ENCODE results near the gene CD3D. TPM values are rescaled to one million over a fixed set of nuclear protein-coding genes. Genes with fewer than 3 reads are reported as not detected.
A peak's percentile ranks its signal among the peaks of the same experiment; 100 is the strongest.

Gene CD3D
- total RNA-seq, 1 experiment from 2014 or later = 3.7 TPM

DNA sequence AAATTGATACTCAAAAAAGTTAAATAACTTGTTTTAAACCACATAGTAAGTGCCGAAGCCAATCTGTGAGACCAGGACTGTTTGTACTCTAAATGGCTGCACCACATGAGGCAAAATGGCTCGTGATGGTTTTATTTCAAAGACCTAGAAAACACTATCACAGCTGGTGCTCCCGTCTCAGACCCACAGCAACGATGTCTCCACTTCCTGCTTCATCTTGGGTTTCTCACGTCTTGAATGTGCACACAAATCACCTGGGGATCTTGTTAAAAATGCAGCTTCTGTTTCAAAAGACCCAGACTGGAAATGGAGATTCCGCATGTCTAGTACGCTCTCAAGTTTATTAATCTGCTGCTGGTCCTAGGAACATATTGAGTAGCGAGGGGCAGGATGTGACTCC lies 36.8 kb downstream of the CD3D start:
- Histone ChIP-seq H3K9ac (ENCODE audit: low read length) (no peak overlapping the region), H3K27ac (ENCODE audit: low read length) (no peak overlapping the region), H2AFZ (ENCODE audit: low read length) (peak overlapping the region; percentile 67), H3K4me2 (ENCODE audit: low read depth, low read length, poor library complexity, severe bottlenecking) (no peak overlapping the region), H3K79me2 (ENCODE audit: low read length) (no peaks in the 10 kb centered on the region), H3K9me3 (ENCODE audit: low read length) (no peaks in the 10 kb centered on the region), H3K9me2 (replicated peaks; ENCODE audit: insufficient read depth, low read length) (no peaks in the 10 kb centered on the region), H3K36me3 (ENCODE audit: insufficient read depth, low read length) (no peaks in the 10 kb centered on the region), H3K4me3 (ENCODE audit: low read length) (no peak overlapping the region), H3K27me3 (ENCODE audit: low read length) (no peaks in the 10 kb centered on the region), H3K4me1 (ENCODE audit: low read length) (no peaks in the 10 kb centered on the region), H4K20me1 (ENCODE audit: insufficient read depth, low read depth, low read length) (no peaks in the 10 kb centered on the region)
- no peak for DNase-seq

DNA sequence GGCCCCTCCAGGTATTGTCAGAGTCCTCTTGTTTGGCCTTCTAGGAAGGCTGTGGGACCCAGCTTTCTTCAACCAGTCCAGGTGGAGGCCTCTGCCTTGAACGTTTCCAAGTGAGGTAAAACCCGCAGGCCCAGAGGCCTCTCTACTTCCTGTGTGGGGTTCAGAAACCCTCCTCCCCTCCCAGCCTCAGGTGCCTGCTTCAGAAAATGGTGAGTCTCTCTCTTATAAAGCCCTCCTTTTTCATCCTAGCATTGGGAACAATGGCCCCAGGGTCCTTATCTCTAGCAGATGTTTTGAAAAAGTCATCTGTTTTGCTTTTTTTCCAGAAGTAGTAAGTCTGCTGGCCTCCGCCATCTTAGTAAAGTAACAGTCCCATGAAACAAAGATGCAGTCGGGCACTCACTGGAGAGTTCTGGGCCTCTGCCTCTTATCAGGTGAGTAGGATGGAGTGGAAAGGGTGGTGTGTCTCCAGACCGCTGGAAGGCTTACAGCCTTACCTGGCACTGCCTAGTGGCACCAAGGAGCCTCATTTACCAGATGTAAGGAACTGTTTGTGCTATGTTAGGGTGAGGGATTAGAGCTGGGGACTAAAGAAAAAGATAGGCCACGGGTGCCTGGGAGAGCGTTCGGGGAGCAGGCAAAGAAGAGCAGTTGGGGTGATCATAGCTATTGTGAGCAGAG lies 37.8 kb downstream of the CD3D start, which contains the start of gene CD3E:
Gene CD3E (plus strand): TSS at position 163 of the 681 bp plus-strand sequence. CDS start 223 bp downstream, at position 386.
- Histone ChIP-seq H3K79me2 (ENCODE audit: low read length) (no peaks in the 10 kb centered on the region), H3K9me3 (ENCODE audit: low read length) (no peaks in the 10 kb centered on the region), H3K4me1 (ENCODE audit: low read length) (no peaks in the 10 kb centered on the region), H3K4me2 (ENCODE audit: low read depth, low read length, poor library complexity, severe bottlenecking) (no peak within 1 kb of the TSS), H3K27ac (ENCODE audit: low read length) (no peak within 1 kb of the TSS), H3K27me3 (ENCODE audit: low read length) (no peaks in the 10 kb centered on the region), H3K36me3 (ENCODE audit: insufficient read depth, low read length) (no peaks in the 10 kb centered on the region), H4K20me1 (ENCODE audit: insufficient read depth, low read depth, low read length) (no peaks in the 10 kb centered on the region), H3K9me2 (replicated peaks; ENCODE audit: insufficient read depth, low read length) (no peaks in the 10 kb centered on the region), H2AFZ (ENCODE audit: low read length) (0 out of 2 replicates have a peak within 1 kb of the TSS, but pooled peaks have one; percentile 36), H3K4me3 (ENCODE audit: low read length) (no peak within 1 kb of the TSS), H3K9ac (ENCODE audit: low read length) (no peak within 1 kb of the TSS)
- DNase-seq = no peak

DNA sequence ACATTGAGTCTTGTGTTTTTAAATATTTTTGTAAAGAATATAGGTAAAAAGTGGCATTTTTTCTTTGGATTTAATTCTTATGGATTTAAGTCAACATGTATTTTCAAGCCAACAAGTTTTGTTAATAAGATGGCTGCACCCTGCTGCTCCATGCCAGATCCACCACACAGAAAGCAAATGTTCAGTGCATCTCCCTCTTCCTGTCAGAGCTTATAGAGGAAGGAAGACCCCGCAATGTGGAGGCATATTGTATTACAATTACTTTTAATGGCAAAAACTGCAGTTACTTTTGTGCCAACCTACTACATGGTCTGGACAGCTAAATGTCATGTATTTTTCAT lies 38.3 kb downstream of the CD3D start:
- H3K27ac ChIP-seq (ENCODE audit: low read length) = no peak overlapping the region

DNA sequence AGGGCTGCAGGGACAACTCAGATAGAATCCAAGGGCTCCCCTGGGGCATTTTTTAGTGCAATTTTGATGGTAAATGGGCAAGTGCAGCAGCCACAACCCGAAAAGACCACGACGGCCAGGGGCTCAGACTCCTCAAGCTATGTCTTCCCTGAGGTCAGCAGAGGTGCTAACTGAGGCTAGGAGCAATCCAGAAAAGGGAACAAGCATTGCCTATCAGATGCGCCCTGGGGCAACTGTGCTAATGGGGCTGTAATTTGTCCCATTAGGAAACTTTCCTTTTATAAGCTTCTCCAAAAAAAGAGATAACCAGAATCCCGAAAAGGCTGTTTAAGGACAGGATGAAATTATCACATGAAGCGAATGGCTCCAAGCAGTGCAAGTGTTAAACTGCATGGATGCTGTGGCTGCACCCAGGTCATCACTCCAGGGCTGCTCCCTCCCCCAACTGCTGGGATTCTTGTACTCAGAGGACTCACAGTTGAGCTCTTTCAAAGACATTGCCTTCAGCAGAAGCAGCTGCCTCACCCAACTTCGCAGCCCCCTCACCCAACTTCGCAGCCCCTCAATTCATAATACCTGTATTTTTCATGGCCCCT lies 40.8 kb downstream of the CD3D start:
- no peaks in the 10 kb centered on the region for H3K79me2 ChIP-seq (ENCODE audit: low read length)
- no peaks in the 10 kb centered on the region for H3K9me3 ChIP-seq (ENCODE audit: low read length)
- H3K27ac ChIP-seq (ENCODE audit: low read length) = no peak overlapping the region
- no peaks in the 10 kb centered on the region for H3K4me1 ChIP-seq (ENCODE audit: low read length)
- DNase-seq = no peak
- no peak overlapping the region for H3K4me3 ChIP-seq (ENCODE audit: low read length)
- H3K9me2 ChIP-seq (replicated peaks; ENCODE audit: insufficient read depth, low read length) = no peaks in the 10 kb centered on the region
- H3K9ac ChIP-seq (ENCODE audit: low read length) = no peak overlapping the region
- H3K36me3 ChIP-seq (ENCODE audit: insufficient read depth, low read length) = no peaks in the 10 kb centered on the region
- no peak overlapping the region for H2AFZ ChIP-seq (ENCODE audit: low read length)
- H4K20me1 ChIP-seq (ENCODE audit: insufficient read depth, low read depth, low read length) = no peaks in the 10 kb centered on the region
- H3K4me2 ChIP-seq (ENCODE audit: low read depth, low read length, poor library complexity, severe bottlenecking) = no peak overlapping the region
- no peaks in the 10 kb centered on the region for H3K27me3 ChIP-seq (ENCODE audit: low read length)

More for the DNA sequence above, 38.3 kb downstream of the CD3D start:
- Histone ChIP-seq H2AFZ (ENCODE audit: low read length) (no peak overlapping the region), H3K27me3 (ENCODE audit: low read length) (no peaks in the 10 kb centered on the region), H3K36me3 (ENCODE audit: insufficient read depth, low read length) (no peaks in the 10 kb centered on the region), H3K4me2 (ENCODE audit: low read depth, low read length, poor library complexity, severe bottlenecking) (no peak overlapping the region), H3K9me3 (ENCODE audit: low read length) (no peaks in the 10 kb centered on the region), H4K20me1 (ENCODE audit: insufficient read depth, low read depth, low read length) (no peaks in the 10 kb centered on the region), H3K4me3 (ENCODE audit: low read length) (no peak overlapping the region), H3K79me2 (ENCODE audit: low read length) (no peaks in the 10 kb centered on the region), H3K9ac (ENCODE audit: low read length) (no peak overlapping the region), H3K9me2 (replicated peaks; ENCODE audit: insufficient read depth, low read length) (no peaks in the 10 kb centered on the region), H3K4me1 (ENCODE audit: low read length) (no peaks in the 10 kb centered on the region)
- DNase-seq = no peak

DNA sequence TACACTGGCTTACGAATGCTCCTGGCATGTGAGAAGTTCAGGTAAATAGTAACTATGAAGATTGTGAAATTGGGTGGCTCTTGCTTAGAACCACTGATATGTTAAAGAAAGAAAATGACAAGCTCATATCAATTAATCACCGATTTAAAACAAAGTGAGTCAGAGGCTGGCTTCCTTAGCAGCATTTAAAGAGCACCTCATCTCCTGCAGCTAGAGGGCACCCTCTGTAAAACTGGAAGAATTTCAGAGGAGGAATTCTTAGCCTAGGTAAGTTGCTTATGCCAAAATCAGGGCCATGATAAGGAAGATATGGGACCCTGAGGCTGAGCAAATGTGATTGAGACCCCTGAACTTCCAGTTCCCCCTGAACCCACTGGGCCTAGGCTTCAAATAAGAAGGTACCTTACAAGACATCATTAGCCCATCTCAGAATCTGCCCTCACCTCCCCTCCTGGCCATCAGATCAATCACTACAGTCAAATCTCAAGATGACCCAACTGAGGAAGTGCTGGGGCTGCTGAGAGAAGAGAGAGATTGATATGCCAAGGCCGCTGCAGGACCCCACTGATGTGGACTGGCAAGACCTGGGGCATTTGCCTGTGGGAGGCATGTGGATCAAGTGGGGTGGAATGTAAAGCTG lies 46.6 kb downstream of the CD3D start:
- Histone ChIP-seq H3K9me3 (ENCODE audit: low read length) (no peaks in the 10 kb centered on the region), H4K20me1 (ENCODE audit: insufficient read depth, low read depth, low read length) (no peaks in the 10 kb centered on the region), H3K4me3 (ENCODE audit: low read length) (no peak overlapping the region), H2AFZ (ENCODE audit: low read length) (peak overlapping the region; percentile 36; the same call in 1 of the 2 replicates), H3K9me2 (replicated peaks; ENCODE audit: insufficient read depth, low read length) (no peaks in the 10 kb centered on the region), H3K4me2 (ENCODE audit: low read depth, low read length, poor library complexity, severe bottlenecking) (no peak overlapping the region), H3K79me2 (ENCODE audit: low read length) (no peaks in the 10 kb centered on the region), H3K27me3 (ENCODE audit: low read length) (no peaks in the 10 kb centered on the region), H3K27ac (ENCODE audit: low read length) (no peak overlapping the region), H3K4me1 (ENCODE audit: low read length) (peaks cover 11% of the 10 kb centered on the region), H3K9ac (ENCODE audit: low read length) (no peak overlapping the region), H3K36me3 (ENCODE audit: insufficient read depth, low read length) (no peaks in the 10 kb centered on the region)
- DNase-seq = peak; percentile 72

DNA sequence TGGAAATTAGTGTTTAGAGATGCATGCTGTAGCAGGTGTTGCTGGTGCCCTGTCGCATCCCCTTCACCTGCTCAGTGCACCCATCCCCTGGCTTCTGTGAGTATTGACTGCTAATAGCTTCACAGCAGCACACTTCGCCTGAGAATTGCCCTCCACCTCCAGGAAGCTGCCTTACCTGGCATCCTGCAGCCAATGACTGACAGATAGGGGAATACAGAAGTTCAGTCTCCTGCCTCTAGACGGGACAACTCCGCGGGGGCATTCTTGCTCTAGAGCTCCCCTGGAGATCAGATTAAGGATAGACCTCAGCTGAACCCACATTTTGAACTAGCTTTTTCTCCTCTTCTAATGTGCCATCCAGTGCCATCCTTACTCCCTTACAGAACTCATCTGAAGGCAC lies 47.3 kb downstream of the CD3D start:
- no peak overlapping the region for H3K9ac ChIP-seq (ENCODE audit: low read length)
- no peaks in the 10 kb centered on the region for H3K36me3 ChIP-seq (ENCODE audit: insufficient read depth, low read length)
- no peak overlapping the region for H3K27ac ChIP-seq (ENCODE audit: low read length)
- H3K9me2 ChIP-seq (replicated peaks; ENCODE audit: insufficient read depth, low read length) = no peaks in the 10 kb centered on the region
- no peak overlapping the region for H2AFZ ChIP-seq (ENCODE audit: low read length)
- H3K4me2 ChIP-seq (ENCODE audit: low read depth, low read length, poor library complexity, severe bottlenecking) = no peak overlapping the region
- no peaks in the 10 kb centered on the region for H4K20me1 ChIP-seq (ENCODE audit: insufficient read depth, low read depth, low read length)
- H3K27me3 ChIP-seq (ENCODE audit: low read length) = no peaks in the 10 kb centered on the region
- no peaks in the 10 kb centered on the region for H3K9me3 ChIP-seq (ENCODE audit: low read length)
- H3K4me1 ChIP-seq (ENCODE audit: low read length) = peaks cover 11% of the 10 kb centered on the region
- H3K4me3 ChIP-seq (ENCODE audit: low read length) = no peak overlapping the region
- H3K79me2 ChIP-seq (ENCODE audit: low read length) = no peaks in the 10 kb centered on the region
- no peak for DNase-seq

DNA sequence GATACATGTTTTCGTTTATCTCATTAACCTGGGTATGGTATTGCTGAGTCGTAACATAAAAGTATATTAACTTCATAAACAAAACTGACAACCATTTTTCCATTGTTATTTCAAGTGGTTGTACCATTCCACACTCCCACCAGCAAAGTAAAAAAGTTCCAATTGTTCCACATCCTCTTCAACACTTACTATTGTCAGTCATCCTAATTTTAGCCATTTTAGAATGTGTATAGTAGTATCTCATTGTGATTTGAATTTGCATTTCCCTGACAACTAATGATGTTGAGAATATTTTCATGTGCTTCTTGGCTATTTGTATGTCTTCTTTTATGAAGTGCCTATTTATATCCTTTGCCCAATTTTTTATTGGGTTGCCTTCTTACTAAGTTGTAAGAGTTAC lies 48.5 kb downstream of the CD3D start:
- no peaks in the 10 kb centered on the region for H3K79me2 ChIP-seq (ENCODE audit: low read length)
- peaks cover 11% of the 10 kb centered on the region for H3K4me1 ChIP-seq (ENCODE audit: low read length)
- no peak overlapping the region for H3K4me2 ChIP-seq (ENCODE audit: low read depth, low read length, poor library complexity, severe bottlenecking)
- H3K4me3 ChIP-seq (ENCODE audit: low read length) = no peak overlapping the region
- H3K36me3 ChIP-seq (ENCODE audit: insufficient read depth, low read length) = no peaks in the 10 kb centered on the region
- DNase-seq = no peak
- H3K27me3 ChIP-seq (ENCODE audit: low read length) = no peaks in the 10 kb centered on the region
- H4K20me1 ChIP-seq (ENCODE audit: insufficient read depth, low read depth, low read length) = no peaks in the 10 kb centered on the region
- H3K9me3 ChIP-seq (ENCODE audit: low read length) = no peaks in the 10 kb centered on the region
- H2AFZ ChIP-seq (ENCODE audit: low read length) = no peak overlapping the region
- no peaks in the 10 kb centered on the region for H3K9me2 ChIP-seq (replicated peaks; ENCODE audit: insufficient read depth, low read length)
- no peak overlapping the region for H3K27ac ChIP-seq (ENCODE audit: low read length)
- no peak overlapping the region for H3K9ac ChIP-seq (ENCODE audit: low read length)

DNA sequence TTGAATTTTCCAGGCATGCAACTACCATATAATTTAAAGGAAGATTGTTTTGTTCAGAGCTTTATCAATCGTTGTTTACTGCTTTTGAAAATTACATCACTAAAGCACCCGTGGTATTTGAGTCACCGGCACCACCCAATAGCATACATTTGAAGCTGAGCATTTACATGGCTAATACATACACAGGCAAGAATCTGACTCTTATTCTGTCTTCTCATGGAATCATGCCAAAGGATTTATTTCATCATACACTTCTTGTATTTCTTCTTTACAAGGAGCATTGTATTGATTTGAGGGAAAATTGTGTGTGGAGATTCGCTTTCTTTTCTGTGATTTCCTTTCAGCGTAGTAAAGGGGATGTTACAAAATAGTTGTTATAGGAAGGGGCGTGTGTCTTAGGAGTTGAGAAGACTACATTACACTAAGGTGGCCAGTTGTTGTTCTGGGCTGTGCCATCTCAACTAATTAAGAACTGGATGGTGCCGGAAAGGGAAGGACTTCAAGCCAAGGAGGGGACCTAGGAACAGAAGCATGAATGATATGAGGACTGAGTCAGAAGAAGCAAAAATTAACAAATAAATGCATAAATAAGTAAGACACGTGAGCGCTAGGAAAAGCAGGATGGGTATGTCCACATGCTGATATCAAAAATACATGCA lies 50.9 kb downstream of the CD3D start:
- H3K4me1 ChIP-seq (ENCODE audit: low read length) = peaks cover 14% of the 10 kb centered on the region
- no peak overlapping the region for H3K9ac ChIP-seq (ENCODE audit: low read length)
- no peaks in the 10 kb centered on the region for H3K9me3 ChIP-seq (ENCODE audit: low read length)
- no peaks in the 10 kb centered on the region for H3K9me2 ChIP-seq (replicated peaks; ENCODE audit: insufficient read depth, low read length)
- H3K27me3 ChIP-seq (ENCODE audit: low read length) = no peaks in the 10 kb centered on the region
- no peak for DNase-seq
- no peaks in the 10 kb centered on the region for H4K20me1 ChIP-seq (ENCODE audit: insufficient read depth, low read depth, low read length)
- H3K4me3 ChIP-seq (ENCODE audit: low read length) = no peak overlapping the region
- H3K36me3 ChIP-seq (ENCODE audit: insufficient read depth, low read length) = no peaks in the 10 kb centered on the region
- H2AFZ ChIP-seq (ENCODE audit: low read length) = no peak overlapping the region
- H3K27ac ChIP-seq (ENCODE audit: low read length) = no peak overlapping the region
- no peaks in the 10 kb centered on the region for H3K79me2 ChIP-seq (ENCODE audit: low read length)
- no peak overlapping the region for H3K4me2 ChIP-seq (ENCODE audit: low read depth, low read length, poor library complexity, severe bottlenecking)
